SK-N-MC (cell line): Measurements from ENCODE around the gene SLC35G6.

Source experiments
- EZH2 ChIP-seq: fragments of 200-600 bp; sonication (generic); IDR thresholded peaks from one replicate; pipeline ENCODE4 v1.6.1; 2017; ENCODE audit warnings: antibody characterized with exemption
- POLR2AphosphoS5 ChIP-seq: IDR thresholded peaks from 2 replicates; pipeline ENCODE4 v1.6.1; 2012; ENCODE audit warnings: mild to moderate bottlenecking, low read depth, low read length, borderline replicate concordance

- TF ChIP-seq EZH2 = no peak
- no peak for TF ChIP-seq POLR2AphosphoS5
Measured at GRCh38 chr17:7468804-7469389, 12.3 kb upstream of the SLC35G6 start.
